GM18868 (cell line): ENCODE measurements around the gene NKIRAS1.
A peak's percentile ranks its signal among the peaks of the same experiment; 100 is the strongest.
"Not testable (repeated sequence)": the region's sequence is repeated elsewhere in the genome, so short reads cannot be mapped to it uniquely, and the experiment has no call there.

ENCODE experiments used
- ATAC-seq: cut with Tn5 transposase; IDR thresholded peaks from one replicate; pipeline ENCODE4 v1.9.1; 2021; ENCODE audit warnings: mild to moderate bottlenecking, moderate library complexity; ENCODE audit not compliant: unreplicated experiment

The NKIRAS1 gene

GRCh38 chr3:23873941-23874340 lies 42.8 kb downstream of the NKIRAS1 start:
- no peak for ATAC-seq

GRCh38 chr3:23872330-23872729 lies 44.5 kb downstream of the NKIRAS1 start:
- no peak for ATAC-seq

GRCh38 chr3:23871361-23871760 lies 45.4 kb downstream of the NKIRAS1 start:
- ATAC-seq = not testable (repeated sequence)

GRCh38 chr3:23870663-23871043 lies 46.1 kb downstream of the NKIRAS1 start:
- not testable (repeated sequence) for ATAC-seq

- ATAC-seq = no peak
Measured at GRCh38 chr3:23869977-23870662, 46.7 kb downstream of the NKIRAS1 start.

DNA sequence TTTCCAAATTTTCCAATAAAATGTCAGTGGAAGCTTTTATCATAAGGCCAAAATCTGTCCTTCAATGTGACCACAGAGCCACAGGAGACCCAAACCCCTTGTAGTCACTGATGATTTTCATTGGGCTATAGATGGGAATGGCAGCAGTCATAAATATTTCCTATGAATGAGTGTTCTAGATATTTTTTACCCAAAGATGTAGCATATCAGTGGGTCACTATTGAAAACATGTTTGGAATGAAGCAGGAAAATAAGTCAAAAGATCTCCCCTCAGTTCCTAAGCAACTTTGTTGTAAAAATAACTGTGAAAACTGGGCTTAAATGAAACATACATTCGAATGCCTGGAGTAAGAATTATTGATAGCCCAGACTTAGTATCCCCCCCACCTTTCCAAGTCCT lies 49.0 kb downstream of the NKIRAS1 start:
- no peak for ATAC-seq

- no peak for ATAC-seq
Measured at GRCh38 chr3:23867400-23867799, 49.4 kb downstream of the NKIRAS1 start.

- ATAC-seq = peak; percentile 84
Measured at GRCh38 chr3:23865595-23866396, 51.0 kb downstream of the NKIRAS1 start.

DNA sequence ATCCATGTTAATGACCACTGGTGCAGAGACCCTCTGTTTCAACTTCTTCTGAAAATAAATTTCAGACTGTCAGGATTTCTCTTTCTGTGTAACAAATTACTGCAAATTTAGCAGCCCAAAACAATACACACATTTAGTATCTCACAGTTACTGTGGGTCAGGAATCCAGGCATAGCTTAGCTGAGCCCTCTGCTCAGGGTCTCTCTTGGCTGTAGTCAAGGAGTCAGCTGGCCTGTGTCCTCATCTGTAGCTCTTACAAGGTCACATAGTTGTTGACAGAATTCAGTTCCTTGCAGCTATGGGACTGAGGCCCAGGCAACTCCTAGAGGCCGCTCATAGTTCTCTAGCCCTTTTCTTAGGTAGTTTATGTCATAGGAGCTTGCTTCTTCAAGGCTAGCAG lies 51.9 kb downstream of the NKIRAS1 start:
- no peak for ATAC-seq

DNA sequence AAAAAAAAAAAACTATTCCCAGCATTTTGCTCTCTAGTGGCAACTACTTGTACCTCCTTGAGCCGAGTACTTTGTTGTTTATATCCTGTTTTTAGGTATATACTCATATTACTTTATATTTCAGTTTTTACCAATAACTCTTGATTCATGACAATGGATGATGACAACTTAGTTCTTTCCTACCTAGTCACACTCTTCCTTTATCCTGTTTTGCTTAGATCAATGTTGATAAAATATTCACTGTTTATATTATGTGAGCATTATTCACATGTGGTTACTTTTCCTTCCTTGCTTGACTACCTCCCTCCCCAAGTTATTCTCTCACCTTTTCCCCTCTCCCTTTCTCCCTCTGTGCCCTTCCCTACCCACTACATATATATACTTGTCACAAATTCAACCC lies 53.7 kb downstream of the NKIRAS1 start:
- ATAC-seq = no peak

GRCh38 chr3:23861689-23862088 lies 55.1 kb downstream of the NKIRAS1 start:
- no peak for ATAC-seq

- ATAC-seq = no peak
Measured at GRCh38 chr3:23859839-23860382, 56.9 kb downstream of the NKIRAS1 start.

GRCh38 chr3:23859012-23859743 lies 57.6 kb downstream of the NKIRAS1 start:
- no peak for ATAC-seq

DNA sequence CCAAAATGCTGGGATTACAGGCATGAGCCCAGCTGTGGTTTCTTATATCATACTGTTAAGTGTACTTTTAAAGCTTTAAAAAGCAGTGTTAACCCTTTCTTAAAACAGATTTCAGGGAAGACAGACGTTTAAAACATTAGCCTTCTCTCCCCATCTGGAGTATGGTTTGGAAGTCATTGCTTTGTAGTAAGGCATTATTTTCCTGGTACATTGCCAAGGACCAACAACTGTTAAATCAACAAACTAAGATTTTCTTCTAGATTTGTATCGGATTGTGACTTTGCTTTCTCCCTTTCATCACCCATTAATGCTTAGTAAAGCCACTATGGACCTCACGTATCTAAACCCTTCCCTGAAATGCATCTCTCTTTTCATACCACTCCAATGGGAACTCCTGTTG lies 60.5 kb downstream of the NKIRAS1 start:
- ATAC-seq = no peak

DNA sequence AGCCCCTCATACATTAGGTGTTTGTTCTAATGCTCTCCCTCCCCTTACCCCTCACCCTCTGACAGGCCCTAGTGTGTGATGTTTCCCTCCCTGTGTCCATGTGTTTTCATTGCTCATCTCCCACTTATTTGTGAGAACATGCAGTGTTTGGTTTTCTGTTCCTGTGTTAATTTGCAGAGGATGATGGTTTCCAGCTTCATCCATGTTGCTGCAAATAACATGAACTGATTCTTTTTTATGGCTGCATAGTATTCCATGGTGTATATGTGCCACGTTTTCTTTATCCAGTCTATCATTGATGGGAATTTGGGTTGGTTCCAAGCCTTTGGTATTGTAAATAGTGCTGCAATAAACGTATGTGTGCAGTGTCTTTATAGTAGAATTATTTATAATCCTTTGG lies 67.3 kb downstream of the NKIRAS1 start:
- ATAC-seq = not testable (repeated sequence)

DNA sequence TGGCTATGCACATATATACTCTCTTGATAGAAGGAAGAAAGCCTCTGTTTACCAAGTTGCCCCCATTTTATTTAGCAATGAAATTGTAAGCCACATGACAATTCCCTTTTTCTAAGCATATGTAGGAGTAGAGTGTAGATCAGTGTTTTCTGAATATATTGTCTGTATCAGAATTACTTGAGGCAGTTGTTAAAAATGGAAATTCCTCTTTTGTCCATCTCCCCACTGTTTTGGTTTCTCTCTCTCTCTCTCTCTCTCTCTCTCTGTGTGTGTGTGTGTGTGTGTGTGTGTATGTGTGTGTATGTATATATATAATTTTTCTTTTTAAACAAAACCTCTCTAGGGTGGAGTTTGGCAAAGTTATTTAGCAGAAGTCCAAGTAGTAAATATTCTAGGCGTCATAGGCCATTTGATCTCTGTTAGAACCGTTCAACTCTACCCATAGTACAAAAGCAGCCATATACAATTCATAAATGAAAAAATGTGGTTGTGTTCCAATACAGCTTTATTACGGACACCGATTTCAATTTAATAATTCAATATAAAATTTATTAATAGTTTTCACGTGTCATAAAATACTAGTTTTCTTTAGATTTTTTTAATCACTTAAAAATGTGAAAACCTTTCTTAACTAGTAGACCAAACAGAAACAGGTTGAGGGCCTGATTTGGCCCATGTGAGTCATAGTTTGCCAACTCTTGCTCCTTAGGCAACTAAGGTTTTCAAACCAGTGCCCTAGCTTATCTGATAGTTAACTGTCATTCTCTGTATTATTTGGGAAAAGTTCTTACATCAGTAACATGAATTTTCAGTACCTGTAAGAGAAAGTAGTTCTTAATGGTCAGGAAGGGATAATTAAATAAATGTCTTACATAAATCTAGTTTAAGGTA lies 71.2 kb downstream of the NKIRAS1 start:
- no peak for ATAC-seq

- ATAC-seq = no peak
Measured at GRCh38 chr3:23843869-23844268, 72.9 kb downstream of the NKIRAS1 start.
